GM19467 (cell line): ENCODE results near the gene ARFGEF3.
"Not testable (repeated sequence)": the region's sequence is repeated elsewhere in the genome, so short reads cannot be mapped to it uniquely, and the experiment has no call there.

Experiments used
- ATAC-seq: cut with Tn5 transposase; IDR thresholded peaks from one replicate; pipeline ENCODE4 v1.9.1; 2021; ENCODE audit warnings: mild to moderate bottlenecking, moderate library complexity; ENCODE audit not compliant: unreplicated experiment

ARFGEF3 gene

DNA sequence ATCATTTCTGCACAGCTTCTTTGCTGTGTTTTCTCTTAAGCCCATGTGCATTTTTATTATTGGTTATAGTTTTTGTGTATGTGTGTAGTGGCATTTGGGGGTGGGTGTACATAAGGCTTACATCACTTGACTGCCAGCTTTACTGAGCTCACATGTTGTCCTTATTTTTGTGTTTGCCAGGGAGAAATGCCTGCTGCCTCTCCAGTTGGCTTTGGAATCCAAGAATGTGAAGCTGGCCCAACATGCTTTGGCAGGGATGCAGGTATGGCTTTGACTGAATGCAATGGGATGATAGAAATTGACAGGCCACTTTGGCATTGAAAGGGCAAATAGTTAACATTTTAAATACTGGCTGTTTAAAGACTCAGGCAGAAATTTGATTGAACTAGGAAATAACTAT, 45.1 kb downstream of the ARFGEF3 start:
- no peak for ATAC-seq

- ATAC-seq = no peak
Observed at GRCh38 chr6:138211048-138211581, 49.4 kb downstream of the ARFGEF3 start.

GRCh38 chr6:138211601-138212000, 49.9 kb downstream of the ARFGEF3 start:
- no peak for ATAC-seq

DNA sequence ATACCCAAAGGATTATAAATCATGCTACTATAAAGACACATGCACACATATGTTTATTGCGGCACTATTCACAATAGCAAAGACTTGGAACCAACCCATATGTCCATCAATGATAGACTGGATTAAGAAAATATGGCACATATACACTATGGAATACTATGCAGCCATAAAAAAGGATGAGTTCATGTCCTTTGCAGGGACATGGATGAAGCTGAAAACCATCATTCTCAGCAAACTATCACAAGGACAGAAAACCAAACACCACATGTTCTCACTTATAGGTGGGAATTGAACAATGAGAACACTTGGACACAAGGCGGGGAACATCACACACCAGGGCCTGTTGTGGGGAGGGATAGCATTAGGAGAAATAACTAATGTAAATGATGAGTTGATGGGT, 50.8 kb downstream of the ARFGEF3 start:
- ATAC-seq = not testable (repeated sequence)

DNA sequence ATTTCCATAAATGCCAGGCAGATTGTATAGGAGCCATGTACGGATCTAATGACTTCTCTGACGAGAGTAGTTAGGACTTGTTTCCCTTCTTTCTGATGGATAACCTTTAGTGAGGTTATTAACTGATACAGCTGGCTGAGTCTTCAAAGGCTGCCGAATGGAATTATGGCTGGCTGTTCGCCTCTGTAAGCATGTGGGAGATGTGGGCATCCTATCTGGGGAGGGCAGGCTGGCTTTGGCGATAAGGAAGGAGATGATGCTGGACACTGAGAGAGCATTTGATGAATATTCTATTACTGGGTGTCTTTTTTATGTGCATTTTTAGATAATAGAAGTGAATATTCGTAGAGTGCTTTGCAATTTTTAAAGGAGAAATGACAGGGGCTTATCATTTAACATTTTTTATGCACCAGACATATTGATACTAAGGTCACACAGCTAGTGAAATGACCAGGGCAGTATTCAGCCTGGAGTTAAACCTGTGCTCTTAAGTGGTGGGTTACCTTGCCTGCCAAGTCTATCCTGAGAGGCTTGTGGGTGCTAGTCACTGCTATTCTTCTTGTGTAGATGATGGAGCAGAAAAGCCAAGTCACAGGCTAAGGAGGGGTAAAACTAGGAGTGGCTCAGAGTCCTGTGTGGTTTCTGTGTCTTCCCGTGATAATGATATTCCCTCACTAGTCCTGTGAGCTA, 53.5 kb downstream of the ARFGEF3 start:
- no peak for ATAC-seq

- no peak for ATAC-seq
Observed at GRCh38 chr6:138218449-138218848, 56.7 kb downstream of the ARFGEF3 start, which contains the start of gene PBOV1. PBOV1 (minus strand) TSS chr6:138218491; CDS start chr6:138218395, 96 bp downstream.

DNA sequence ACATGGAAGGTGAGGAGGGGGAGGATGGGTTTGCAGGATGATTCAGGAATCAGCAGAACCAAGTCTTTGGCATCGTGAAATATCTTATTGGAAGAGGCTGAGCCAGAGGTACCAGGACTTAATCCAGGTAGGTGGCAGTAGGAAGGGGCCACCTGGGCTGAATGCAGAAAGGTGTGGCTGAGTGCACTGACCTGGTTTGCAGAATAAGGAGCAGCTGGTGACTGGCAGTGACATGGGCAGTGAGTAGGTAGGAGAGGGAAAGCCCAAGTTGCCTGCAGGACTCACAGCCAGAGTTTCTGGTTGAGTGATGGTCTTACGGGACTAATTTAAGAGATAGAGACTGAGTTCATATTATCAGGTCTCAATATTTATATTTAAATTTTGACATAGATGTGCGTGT, 57.7 kb downstream of the ARFGEF3 start:
- ATAC-seq = no peak

GRCh38 chr6:138219901-138220300, 58.2 kb downstream of the ARFGEF3 start:
- ATAC-seq = no peak

- ATAC-seq = no peak
Observed at GRCh38 chr6:138222901-138223546, 61.3 kb downstream of the ARFGEF3 start.

DNA sequence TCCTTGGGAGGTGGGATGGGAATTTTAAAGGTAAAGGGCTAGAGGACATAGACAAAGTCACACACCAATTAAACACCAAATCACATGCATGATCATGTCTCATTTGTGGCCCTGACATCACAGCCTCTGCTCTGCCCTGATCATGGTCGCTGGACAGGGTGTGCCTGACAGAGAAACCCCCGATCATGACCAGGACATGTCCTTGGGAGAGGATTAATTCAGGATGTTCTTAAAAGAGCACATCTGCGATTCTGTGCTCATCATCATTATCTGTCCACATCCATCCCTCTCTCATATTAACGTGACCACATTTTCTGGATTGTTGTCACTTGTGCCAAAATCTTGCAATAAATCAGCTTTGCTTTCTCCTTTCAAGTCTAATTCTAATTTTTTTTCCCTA, 64.2 kb downstream of the ARFGEF3 start:
- ATAC-seq = no peak

- no peak for ATAC-seq
Observed at GRCh38 chr6:138226700-138227315, 65.1 kb downstream of the ARFGEF3 start.

DNA sequence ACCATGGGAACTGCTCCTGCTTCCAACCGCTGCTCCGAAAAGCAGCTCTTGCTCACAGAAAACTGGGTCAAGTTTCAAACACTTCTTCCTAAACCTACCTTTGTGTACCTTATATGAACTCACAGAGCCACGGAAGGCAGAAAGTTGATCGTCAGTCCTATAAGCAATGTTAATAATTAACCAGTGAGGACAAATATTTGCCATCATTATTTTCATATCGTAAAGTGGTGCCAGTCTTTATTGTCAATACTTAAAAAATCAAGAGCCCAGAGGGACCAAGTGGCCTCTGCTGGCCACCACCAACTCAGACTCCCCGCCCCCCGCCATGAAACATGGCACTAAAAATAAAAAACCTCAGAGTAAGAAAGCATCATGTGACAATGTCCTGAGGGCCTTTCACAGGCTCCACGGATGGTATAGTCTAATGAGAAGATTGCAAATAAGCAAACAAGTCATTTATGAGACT, 65.6 kb downstream of the ARFGEF3 start:
- ATAC-seq = no peak

DNA sequence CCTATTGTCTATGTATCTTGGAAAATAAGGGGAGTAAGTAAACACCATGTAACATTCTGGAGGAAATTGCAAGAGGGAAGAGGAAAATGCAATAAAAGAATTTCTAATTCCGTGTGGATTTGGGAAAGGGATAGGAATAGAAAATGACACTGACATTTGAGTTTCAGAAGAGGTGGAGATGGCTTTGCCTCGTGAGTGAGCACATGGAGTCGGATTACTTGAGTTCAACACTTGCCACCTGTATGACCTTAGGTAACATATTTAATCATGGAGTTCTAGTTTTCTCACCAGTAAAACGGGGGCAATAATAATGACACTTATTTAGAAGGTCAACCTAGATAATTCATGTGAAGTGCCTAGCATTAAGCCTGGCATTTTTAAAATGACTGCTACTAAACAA, 67.3 kb downstream of the ARFGEF3 start:
- ATAC-seq = no peak

DNA sequence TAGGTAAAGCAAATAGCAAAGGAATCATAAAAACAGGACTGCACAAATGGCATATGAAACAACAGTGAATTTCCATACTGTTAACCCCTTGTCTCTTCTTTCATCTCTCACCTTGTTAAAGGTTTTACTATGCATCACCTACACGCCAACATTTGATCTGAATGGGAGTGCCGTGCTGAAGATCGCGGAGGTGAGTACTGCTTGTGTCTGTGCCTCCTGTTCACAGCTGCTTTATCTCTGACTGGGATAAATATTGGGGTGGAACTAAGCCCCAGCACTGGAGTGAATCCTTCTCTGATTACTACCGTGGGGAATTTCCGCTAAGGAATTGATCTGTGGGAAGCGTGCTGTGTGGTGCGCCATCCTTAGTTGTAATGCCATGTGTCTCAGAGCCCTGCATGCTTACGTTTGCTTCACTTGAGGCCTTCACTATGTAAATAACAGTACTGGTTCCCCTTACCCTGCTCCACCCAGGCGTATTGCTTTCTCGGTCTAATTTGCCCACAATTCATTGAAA, 68.0 kb downstream of the ARFGEF3 start:
- ATAC-seq = no peak

- ATAC-seq = no peak
Observed at GRCh38 chr6:138230221-138230620, 68.5 kb downstream of the ARFGEF3 start.

GRCh38 chr6:138230759-138231380, 69.1 kb downstream of the ARFGEF3 start:
- ATAC-seq = no peak

GRCh38 chr6:138231381-138231886, 69.7 kb downstream of the ARFGEF3 start:
- no peak for ATAC-seq

GRCh38 chr6:138234363-138234762, 72.6 kb downstream of the ARFGEF3 start:
- ATAC-seq = no peak

- no peak for ATAC-seq
Observed at GRCh38 chr6:138235205-138235604, 73.5 kb downstream of the ARFGEF3 start.

DNA sequence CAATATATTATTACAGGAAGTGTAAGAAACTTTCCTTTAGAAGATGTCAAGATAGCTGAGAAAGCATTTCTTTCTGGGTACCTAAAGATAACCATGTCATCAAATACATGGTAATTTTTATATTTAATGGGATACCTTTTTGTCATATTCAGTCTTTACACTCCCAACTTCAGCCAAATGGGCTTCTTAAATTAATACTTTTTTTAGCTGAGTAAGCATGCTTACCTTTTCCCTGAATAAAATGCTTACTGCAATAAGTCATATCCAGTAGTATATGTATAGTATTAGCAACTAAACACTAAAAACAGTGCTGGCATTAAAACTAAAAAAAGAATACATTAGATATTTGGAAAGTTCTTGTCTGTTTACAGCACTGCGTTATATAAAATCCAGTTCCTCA, 74.0 kb downstream of the ARFGEF3 start:
- no peak for ATAC-seq

GRCh38 chr6:138237463-138237862, 75.7 kb downstream of the ARFGEF3 start:
- ATAC-seq = no peak
